Suprapubic skin (tissue), 3 donors: ENCODE measurements around the gene FCRL3.

Experiments
- EP300 ChIP-seq: sonication (generic); formaldehyde crosslinking; IDR thresholded peaks from one replicate; pipeline ENCODE4 v1.6.1; 2017; ENCODE audit warnings: antibody characterized with exemption
- TF ChIP-seq, protein P1 (sequence below), 2 donors: fragments of 200-600 bp in 1 of 2; fragments of 450-650 bp in 1 of 2; sonication (generic) in 1 of 2; IDR thresholded peaks; one replicate each; pipeline ENCODE4 v1.5.1; 2016 to 2019; ENCODE audit warnings: antibody characterized with exemption in 2 of 2, mild to moderate bottlenecking in 1 of 2, moderate library complexity in 1 of 2

DNA sequence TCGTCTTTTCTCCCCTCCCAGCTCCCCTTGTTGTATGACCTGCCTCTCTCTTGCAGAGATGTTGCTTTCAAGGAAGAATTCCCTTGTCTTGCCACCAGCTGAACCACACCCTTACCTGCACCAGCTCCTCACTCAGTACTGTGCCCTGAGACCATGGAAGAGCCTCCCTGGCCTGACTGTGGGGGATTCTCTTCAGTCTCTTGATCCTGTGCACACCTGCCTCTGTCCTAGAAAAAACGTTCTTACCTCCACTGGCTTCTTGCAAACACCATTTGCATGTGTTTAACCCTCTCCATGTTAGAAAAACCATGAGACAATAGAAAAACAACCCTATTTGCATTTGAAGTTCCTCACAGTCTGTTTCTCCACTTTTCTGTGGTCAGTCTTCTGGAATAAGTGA, 59.4 kb downstream of the FCRL3 start:
- TF ChIP-seq EP300, result no peak
- TF ChIP-seq, protein P1, sequence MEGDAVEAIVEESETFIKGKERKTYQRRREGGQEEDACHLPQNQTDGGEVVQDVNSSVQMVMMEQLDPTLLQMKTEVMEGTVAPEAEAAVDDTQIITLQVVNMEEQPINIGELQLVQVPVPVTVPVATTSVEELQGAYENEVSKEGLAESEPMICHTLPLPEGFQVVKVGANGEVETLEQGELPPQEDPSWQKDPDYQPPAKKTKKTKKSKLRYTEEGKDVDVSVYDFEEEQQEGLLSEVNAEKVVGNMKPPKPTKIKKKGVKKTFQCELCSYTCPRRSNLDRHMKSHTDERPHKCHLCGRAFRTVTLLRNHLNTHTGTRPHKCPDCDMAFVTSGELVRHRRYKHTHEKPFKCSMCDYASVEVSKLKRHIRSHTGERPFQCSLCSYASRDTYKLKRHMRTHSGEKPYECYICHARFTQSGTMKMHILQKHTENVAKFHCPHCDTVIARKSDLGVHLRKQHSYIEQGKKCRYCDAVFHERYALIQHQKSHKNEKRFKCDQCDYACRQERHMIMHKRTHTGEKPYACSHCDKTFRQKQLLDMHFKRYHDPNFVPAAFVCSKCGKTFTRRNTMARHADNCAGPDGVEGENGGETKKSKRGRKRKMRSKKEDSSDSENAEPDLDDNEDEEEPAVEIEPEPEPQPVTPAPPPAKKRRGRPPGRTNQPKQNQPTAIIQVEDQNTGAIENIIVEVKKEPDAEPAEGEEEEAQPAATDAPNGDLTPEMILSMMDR (IDR thresholded peaks at IDR 0.05), result no peak
